HepG2 (cell line): ENCODE data around the gene CD37.

ENCODE experiments used
- DPF2 ChIP-seq: sonication (generic); formaldehyde crosslinking; IDR thresholded peaks from 2 replicates; pipeline ENCODE4 v1.4.0; 2020; ENCODE audit warnings: mild to moderate bottlenecking, low read depth, missing genetic modification reagents, borderline replicate concordance
- EP300 ChIP-seq, 3 experiments: sonication (generic) in 1 of 3; formaldehyde crosslinking in 1 of 3; IDR thresholded peaks; 2 replicates each; pipeline versions ENCODE4 v1.5.1 to v1.6.1; 2011 to 2020; ENCODE audit warnings: low read depth in 2 of 3, low read length in 2 of 3, borderline replicate concordance in 1 of 3, improper control_type of control experiment in 1 of 3, mild to moderate bottlenecking in 1 of 3, missing genetic modification reagents in 1 of 3, moderate library complexity in 1 of 3
- HDAC1 ChIP-seq: sonication (generic); formaldehyde crosslinking; IDR thresholded peaks from 2 replicates; pipeline ENCODE4 v1.5.1; 2020; ENCODE audit warnings: mild to moderate bottlenecking, missing genetic modification reagents
- JUNB ChIP-seq: sonication (generic); formaldehyde crosslinking; IDR thresholded peaks from 2 replicates; pipeline ENCODE4 v1.8.0; 2022; ENCODE audit warnings: missing genetic modification reagents, mild to moderate bottlenecking, borderline replicate concordance
- MAFK ChIP-seq, 2 experiments: IDR thresholded peaks in 1 of 2; conservative IDR thresholded peaks in 1 of 2; 2 replicates each; pipeline ENCODE4 v1.6.1; 2011; ENCODE audit warnings: improper control_type of control experiment in 2 of 2, low read length in 2 of 2
- PATZ1 ChIP-seq: sonication (generic); formaldehyde crosslinking; IDR thresholded peaks from 2 replicates; pipeline ENCODE4 v1.4.0; 2020; ENCODE audit warnings: missing genetic modification reagents
- POLR2A ChIP-seq, 2 experiments: IDR thresholded peaks; 2 replicates each; pipeline ENCODE4 v1.6.1; 2011; ENCODE audit warnings: low read depth in 2 of 2, low read length in 2 of 2, mild to moderate bottlenecking in 1 of 2, moderate library complexity in 1 of 2; ENCODE audit not compliant: insufficient read depth in 1 of 2
- SIN3B ChIP-seq: fragments of 150-350 bp; IDR thresholded peaks from 2 replicates; pipeline ENCODE4 v1.6.1; 2014; ENCODE audit warnings: low read length
- SMAD3 ChIP-seq: sonication (generic); formaldehyde crosslinking; IDR thresholded peaks from 2 replicates; pipeline ENCODE4 v1.4.0; 2020; ENCODE audit warnings: missing genetic modification reagents
- ZKSCAN1 ChIP-seq: fragments of 150-350 bp; IDR thresholded peaks from 2 replicates; pipeline ENCODE4 v1.6.1; 2014; ENCODE audit warnings: low read length
- ZNF138 ChIP-seq: sonication (generic); formaldehyde crosslinking; IDR thresholded peaks from 2 replicates; pipeline ENCODE4 v1.5.0; 2020; ENCODE audit warnings: mild to moderate bottlenecking, low read depth, missing genetic modification reagents
- ZNF589 ChIP-seq: sonication (generic); formaldehyde crosslinking; conservative IDR thresholded peaks from 2 replicates; pipeline ENCODE4 v1.8.0; 2022; ENCODE audit warnings: mild to moderate bottlenecking, moderate library complexity, missing genetic modification reagents
- TF ChIP-seq, protein P1 (sequence below): sonication (generic); formaldehyde crosslinking; IDR thresholded peaks from 2 replicates; pipeline ENCODE4 v1.5.0; 2020; ENCODE audit warnings: mild to moderate bottlenecking, missing genetic modification reagents, moderate library complexity

DNA sequence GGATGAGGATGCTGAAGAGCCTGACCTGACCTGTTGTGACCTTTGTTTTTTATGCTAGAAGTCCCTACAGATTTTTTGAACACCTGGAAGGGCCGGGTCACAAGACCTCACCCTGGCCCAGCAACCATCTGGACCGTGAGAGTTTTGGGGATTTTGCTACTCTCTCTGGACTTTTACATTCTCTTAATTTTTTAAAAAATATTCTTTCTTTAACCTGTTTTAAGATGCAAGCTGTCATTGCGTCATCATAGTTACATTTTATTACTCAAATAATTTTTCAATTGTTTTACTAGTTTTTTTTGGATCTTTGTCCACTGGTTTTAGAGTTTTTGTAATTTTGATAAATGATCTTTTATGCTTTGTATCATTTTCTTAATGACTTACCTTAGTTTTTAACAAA lies 36.0 kb downstream of the CD37 start:
- no peak for TF ChIP-seq EP300 (IDR thresholded peaks at IDR 0.05; ENCODE audit: low read depth in 2 of 2, low read length in 2 of 2)
- no peak for TF ChIP-seq EP300 (CRISPR knock-in tag; IDR thresholded peaks at IDR 0.05; ENCODE audit: borderline replicate concordance)
- no peak for TF ChIP-seq SIN3B
- no peak for TF ChIP-seq ZNF589 (CRISPR knock-in tag)
- no peak for TF ChIP-seq ZNF138 (CRISPR knock-in tag)
- TF ChIP-seq, protein P1, sequence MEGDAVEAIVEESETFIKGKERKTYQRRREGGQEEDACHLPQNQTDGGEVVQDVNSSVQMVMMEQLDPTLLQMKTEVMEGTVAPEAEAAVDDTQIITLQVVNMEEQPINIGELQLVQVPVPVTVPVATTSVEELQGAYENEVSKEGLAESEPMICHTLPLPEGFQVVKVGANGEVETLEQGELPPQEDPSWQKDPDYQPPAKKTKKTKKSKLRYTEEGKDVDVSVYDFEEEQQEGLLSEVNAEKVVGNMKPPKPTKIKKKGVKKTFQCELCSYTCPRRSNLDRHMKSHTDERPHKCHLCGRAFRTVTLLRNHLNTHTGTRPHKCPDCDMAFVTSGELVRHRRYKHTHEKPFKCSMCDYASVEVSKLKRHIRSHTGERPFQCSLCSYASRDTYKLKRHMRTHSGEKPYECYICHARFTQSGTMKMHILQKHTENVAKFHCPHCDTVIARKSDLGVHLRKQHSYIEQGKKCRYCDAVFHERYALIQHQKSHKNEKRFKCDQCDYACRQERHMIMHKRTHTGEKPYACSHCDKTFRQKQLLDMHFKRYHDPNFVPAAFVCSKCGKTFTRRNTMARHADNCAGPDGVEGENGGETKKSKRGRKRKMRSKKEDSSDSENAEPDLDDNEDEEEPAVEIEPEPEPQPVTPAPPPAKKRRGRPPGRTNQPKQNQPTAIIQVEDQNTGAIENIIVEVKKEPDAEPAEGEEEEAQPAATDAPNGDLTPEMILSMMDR: no peak
- TF ChIP-seq MAFK (conservative IDR thresholded peaks at IDR 0.05 in 1 of 2, IDR thresholded peaks at IDR 0.05 in 1 of 2; ENCODE audit: low read length in 2 of 2): no peak
- TF ChIP-seq JUNB: no peak
- TF ChIP-seq HDAC1 (CRISPR knock-in tag): no peak
- TF ChIP-seq SMAD3 (CRISPR knock-in tag): no peak
- TF ChIP-seq DPF2 (CRISPR knock-in tag): no peak
- TF ChIP-seq POLR2A (IDR thresholded peaks at IDR 0.05; ENCODE audit: insufficient read depth in 1 of 2, low read depth in 2 of 2, low read length in 2 of 2): no peak
- TF ChIP-seq ZKSCAN1: no peak
- TF ChIP-seq PATZ1 (CRISPR knock-in tag): no peak
